ENCODE data around the gene AMOTL1. TPM values are rescaled to one million over a fixed set of nuclear protein-coding genes. Genes with fewer than 3 reads are reported as not detected.

The AMOTL1 gene
- total RNA-seq, result under 1 TPM; 0.50 to 0.78 TPM
- 0.12 TPM for polyA plus RNA-seq

- Histone ChIP-seq H3K4me3 (ENCODE audit: low read length) (no peak within 1 kb of the TSS), H3K27ac (ENCODE audit: low read depth, low read length) (peak within 1 kb of the TSS; percentile 38), H3K9me3 (ENCODE audit: low read length) (no peaks in the 10 kb centered on the region), H3K4me1 (ENCODE audit: insufficient read depth, low read length) (no peaks in the 10 kb centered on the region), H3K27me3 (ENCODE audit: insufficient read depth, low read length, poor library complexity, severe bottlenecking) (peaks cover 7% of the 10 kb centered on the region), H3K36me3 (ENCODE audit: insufficient read depth, low read length) (no peaks in the 10 kb centered on the region)
- Mint-ChIP-seq H3K4me1 (peaks cover 0 to 10% (median 2%) of the 10 kb centered on the region in 3 donors), H3K27ac (no peak within 1 kb of the TSS), H3K4me3 (peak within 1 kb of the TSS in 4 of 7 donors; percentile 57 to 82 (median 68)), H3K27me3 (peaks cover 29 to 36% of the 10 kb centered on the region in 2 donors), H3K36me3 (no peaks in the 10 kb centered on the region), H3K9me3 (peaks cover 0 to 4% (median 0%) of the 10 kb centered on the region in 5 donors)
- DNase-seq, result peak in 1 of 5 donors; percentile 6
- POLR2A ChIA-PET, result no interaction called here
- CTCF ChIA-PET, result no interaction called here
Measured at GRCh38 chr11:94767701-94768601, at the start of gene AMOTL1. AMOTL1 (plus strand) TSS chr11:94768356; CDS start chr11:94768512, 156 bp downstream.

- CTCF ChIA-PET, result no interaction called here
- POLR2A ChIA-PET, result no interaction called here
- H3K4me3 Mint-ChIP-seq, result no peak overlapping the region
- H3K27me3 Mint-ChIP-seq, result peaks cover 9 to 52% of the 10 kb centered on the region in 2 donors
- Histone ChIP-seq H3K4me3 (ENCODE audit: low read length) (no peak overlapping the region), H3K4me1 (ENCODE audit: insufficient read depth, low read length) (no peaks in the 10 kb centered on the region), H3K27me3 (ENCODE audit: insufficient read depth, low read length, poor library complexity, severe bottlenecking) (no peaks in the 10 kb centered on the region), H3K27ac (ENCODE audit: low read depth, low read length) (no peak overlapping the region), H3K9me3 (ENCODE audit: low read length) (no peaks in the 10 kb centered on the region), H3K36me3 (ENCODE audit: insufficient read depth, low read length) (no peaks in the 10 kb centered on the region)
- no peak overlapping the region for H3K27ac Mint-ChIP-seq
- DNase-seq, result no peak
- H3K36me3 Mint-ChIP-seq, result no peaks in the 10 kb centered on the region
- no peaks in the 10 kb centered on the region for H3K4me1 Mint-ChIP-seq
- peaks cover 0 to 2% (median 0%) of the 10 kb centered on the region in 5 donors for H3K9me3 Mint-ChIP-seq
Measured at GRCh38 chr11:94719876-94720275, 48.3 kb upstream of the AMOTL1 start.

- peaks cover 10 to 39% of the 10 kb centered on the region in 2 donors for H3K27me3 Mint-ChIP-seq
- ChIA-PET POLR2A (no interaction called here), CTCF (no interaction called here)
- H3K36me3 Mint-ChIP-seq, result no peaks in the 10 kb centered on the region
- no peak overlapping the region for H3K4me3 ChIP-seq (ENCODE audit: low read length)
- peaks cover 0 to 2% (median 0%) of the 10 kb centered on the region in 5 donors for H3K9me3 Mint-ChIP-seq
- DNase-seq, result no peak
- H3K27ac Mint-ChIP-seq, result no peak overlapping the region
- no peak overlapping the region for H3K4me3 Mint-ChIP-seq
- H3K36me3 ChIP-seq (ENCODE audit: insufficient read depth, low read length), result no peaks in the 10 kb centered on the region
- no peaks in the 10 kb centered on the region for H3K4me1 Mint-ChIP-seq
- H3K9me3 ChIP-seq (ENCODE audit: low read length), result no peaks in the 10 kb centered on the region
- H3K27me3 ChIP-seq (ENCODE audit: insufficient read depth, low read length, poor library complexity, severe bottlenecking), result no peaks in the 10 kb centered on the region
- H3K27ac ChIP-seq (ENCODE audit: low read depth, low read length), result no peak overlapping the region
- no peaks in the 10 kb centered on the region for H3K4me1 ChIP-seq (ENCODE audit: insufficient read depth, low read length)
Measured at GRCh38 chr11:94721565-94722292, 46.4 kb upstream of the AMOTL1 start.

- POLR2A ChIA-PET, result no interaction called here
- CTCF ChIA-PET, result no interaction called here
- Histone ChIP-seq H3K27ac (ENCODE audit: low read depth, low read length) (no peak overlapping the region), H3K27me3 (ENCODE audit: insufficient read depth, low read length, poor library complexity, severe bottlenecking) (no peaks in the 10 kb centered on the region), H3K9me3 (ENCODE audit: low read length) (no peaks in the 10 kb centered on the region), H3K36me3 (ENCODE audit: insufficient read depth, low read length) (no peaks in the 10 kb centered on the region), H3K4me1 (ENCODE audit: insufficient read depth, low read length) (no peaks in the 10 kb centered on the region), H3K4me3 (ENCODE audit: low read length) (no peak overlapping the region)
- no peaks in the 10 kb centered on the region for H3K36me3 Mint-ChIP-seq
- DNase-seq, result no peak
- H3K9me3 Mint-ChIP-seq, result peaks cover 0 to 2% (median 0%) of the 10 kb centered on the region in 5 donors
- H3K4me1 Mint-ChIP-seq, result no peaks in the 10 kb centered on the region
- H3K27me3 Mint-ChIP-seq, result peaks cover 10 to 33% of the 10 kb centered on the region in 2 donors
- no peak overlapping the region for H3K4me3 Mint-ChIP-seq
- H3K27ac Mint-ChIP-seq, result no peak overlapping the region
Measured at GRCh38 chr11:94722735-94723134, 45.4 kb upstream of the AMOTL1 start.

GRCh38 chr11:94725097-94725496, 43.1 kb upstream of the AMOTL1 start:
- H3K9me3 ChIP-seq (ENCODE audit: low read length), result no peaks in the 10 kb centered on the region
- no peaks in the 10 kb centered on the region for H3K36me3 ChIP-seq (ENCODE audit: insufficient read depth, low read length)
- no peak overlapping the region for H3K27ac ChIP-seq (ENCODE audit: low read depth, low read length)
- H3K4me1 ChIP-seq (ENCODE audit: insufficient read depth, low read length), result no peaks in the 10 kb centered on the region
- Mint-ChIP-seq H3K36me3 (no peaks in the 10 kb centered on the region), H3K27me3 (peaks cover 9 to 23% of the 10 kb centered on the region in 2 donors), H3K4me3 (no peak overlapping the region), H3K27ac (no peak overlapping the region), H3K4me1 (no peaks in the 10 kb centered on the region), H3K9me3 (no peaks in the 10 kb centered on the region)
- ChIA-PET POLR2A (no interaction called here), CTCF (interaction anchor here (1.1 kb wide), 1 partner anchor 10 kb away, joined by 3 read pairs; no protein-coding TSS in a partner anchor)
- H3K27me3 ChIP-seq (ENCODE audit: insufficient read depth, low read length, poor library complexity, severe bottlenecking), result no peaks in the 10 kb centered on the region
- no peak for DNase-seq
- no peak overlapping the region for H3K4me3 ChIP-seq (ENCODE audit: low read length)

GRCh38 chr11:94727819-94728218, 40.3 kb upstream of the AMOTL1 start:
- Histone ChIP-seq H3K4me3 (ENCODE audit: low read length) (no peak overlapping the region), H3K36me3 (ENCODE audit: insufficient read depth, low read length) (no peaks in the 10 kb centered on the region), H3K27me3 (ENCODE audit: insufficient read depth, low read length, poor library complexity, severe bottlenecking) (no peaks in the 10 kb centered on the region), H3K9me3 (ENCODE audit: low read length) (no peaks in the 10 kb centered on the region), H3K4me1 (ENCODE audit: insufficient read depth, low read length) (no peaks in the 10 kb centered on the region), H3K27ac (ENCODE audit: low read depth, low read length) (no peak overlapping the region)
- H3K4me1 Mint-ChIP-seq, result no peaks in the 10 kb centered on the region
- ChIA-PET POLR2A (no interaction called here), CTCF (no interaction called here)
- no peak overlapping the region for H3K4me3 Mint-ChIP-seq
- peaks cover 6 to 9% of the 10 kb centered on the region in 2 donors for H3K27me3 Mint-ChIP-seq
- no peak overlapping the region for H3K27ac Mint-ChIP-seq
- no peak for DNase-seq
- H3K36me3 Mint-ChIP-seq, result no peaks in the 10 kb centered on the region
- no peaks in the 10 kb centered on the region for H3K9me3 Mint-ChIP-seq

GRCh38 chr11:94728541-94728940, 39.6 kb upstream of the AMOTL1 start:
- no peaks in the 10 kb centered on the region for H3K4me1 Mint-ChIP-seq
- no peaks in the 10 kb centered on the region for H3K4me1 ChIP-seq (ENCODE audit: insufficient read depth, low read length)
- no peaks in the 10 kb centered on the region for H3K9me3 Mint-ChIP-seq
- H3K4me3 ChIP-seq (ENCODE audit: low read length), result no peak overlapping the region
- H3K27me3 ChIP-seq (ENCODE audit: insufficient read depth, low read length, poor library complexity, severe bottlenecking), result no peaks in the 10 kb centered on the region
- H3K4me3 Mint-ChIP-seq, result no peak overlapping the region
- POLR2A ChIA-PET, result no interaction called here
- no peaks in the 10 kb centered on the region for H3K9me3 ChIP-seq (ENCODE audit: low read length)
- no peak overlapping the region for H3K27ac ChIP-seq (ENCODE audit: low read depth, low read length)
- H3K36me3 Mint-ChIP-seq, result no peaks in the 10 kb centered on the region
- CTCF ChIA-PET, result no interaction called here
- no peak overlapping the region for H3K27ac Mint-ChIP-seq
- DNase-seq, result no peak
- H3K36me3 ChIP-seq (ENCODE audit: insufficient read depth, low read length), result no peaks in the 10 kb centered on the region
- peaks cover 7 to 9% of the 10 kb centered on the region in 2 donors for H3K27me3 Mint-ChIP-seq
